HG03439 (cell line): ENCODE results near the gene RPUSD4.
"Not testable (repeated sequence)": the region's sequence is repeated elsewhere in the genome, so short reads cannot be mapped to it uniquely, and the experiment has no call there.

ENCODE experiments used
- ATAC-seq: cut with Tn5 transposase; IDR thresholded peaks from one replicate; pipeline ENCODE4 v1.9.1; 2021; ENCODE audit warnings: mild to moderate bottlenecking, moderate library complexity; ENCODE audit not compliant: unreplicated experiment

RPUSD4 gene

GRCh38 chr11:126211236-126212088 is at the start of gene RPUSD4, which contains the start of gene FAM118B:
Gene RPUSD4, minus strand, starts transcription at chr11:126211650. Its CDS starts 12 bp downstream, at chr11:126211638.
Gene FAM118B, plus strand, starts transcription at chr11:126211782. Its CDS starts 23,220 bp downstream, at chr11:126235002.
- peak; percentile 96 for ATAC-seq

- ATAC-seq = no peak
These were observed 46.3 kb upstream of the RPUSD4 start for GRCh38 chr11:126257764-126258163.

- ATAC-seq = no peak
These were observed 45.7 kb upstream of the RPUSD4 start for GRCh38 chr11:126257144-126257543.

GRCh38 chr11:126256216-126256615 is 44.8 kb upstream of the RPUSD4 start:
- ATAC-seq = no peak

- not testable (repeated sequence) for ATAC-seq
These were observed 44.1 kb upstream of the RPUSD4 start for GRCh38 chr11:126255507-126255906.

- ATAC-seq = no peak
These were observed 43.4 kb upstream of the RPUSD4 start for GRCh38 chr11:126254819-126255218.

GRCh38 chr11:126253265-126253664 is 41.8 kb upstream of the RPUSD4 start:
- ATAC-seq = no peak

GRCh38 chr11:126246636-126247035 is 35.2 kb upstream of the RPUSD4 start:
- no peak for ATAC-seq

- no peak for ATAC-seq
These were observed 21.9 kb upstream of the RPUSD4 start for GRCh38 chr11:126233391-126233790.

GRCh38 chr11:126232683-126233082 is 21.2 kb upstream of the RPUSD4 start:
- no peak for ATAC-seq

GRCh38 chr11:126231725-126232459 is 20.4 kb upstream of the RPUSD4 start:
- no peak for ATAC-seq

GRCh38 chr11:126229858-126230540 is 18.5 kb upstream of the RPUSD4 start:
- no peak for ATAC-seq

- ATAC-seq = no peak
These were observed 15.1 kb upstream of the RPUSD4 start for GRCh38 chr11:126226334-126227084.

GRCh38 chr11:126225295-126225665 is 13.8 kb upstream of the RPUSD4 start:
- ATAC-seq = no peak

- no peak for ATAC-seq
These were observed 13.3 kb upstream of the RPUSD4 start for GRCh38 chr11:126224647-126225294.

- no peak for ATAC-seq
These were observed 8.1 kb upstream of the RPUSD4 start for GRCh38 chr11:126219547-126219946.

GRCh38 chr11:126217491-126217890 is 6.0 kb upstream of the RPUSD4 start:
- no peak for ATAC-seq

GRCh38 chr11:126216526-126217305 is 5.3 kb upstream of the RPUSD4 start:
- ATAC-seq = no peak

GRCh38 chr11:126214841-126215240 is 3.4 kb upstream of the RPUSD4 start:
- ATAC-seq = no peak
